ENCODE results near the gene STEAP3.

GRCh38 chr2:119282996-119283511 lies 59.4 kb downstream of the STEAP3 start:
- TF ChIP-seq SUZ12 (IDR thresholded peaks at IDR 0.05; ENCODE audit: extremely low read depth, insufficient read depth, insufficient read length), result no peak
- TF ChIP-seq YY1 (IDR thresholded peaks at IDR 0.05; ENCODE audit: insufficient read depth, insufficient read length), result no peak
- no peak for TF ChIP-seq ZNF274 (IDR thresholded peaks at IDR 0.05; ENCODE audit: low read depth, low read length)

Measured in NT2/D1 (cell line).